Hematopoietic multipotent progenitor cell treated with erythropoietin and hydrocortisone succinate and interleukin-3 and kit ligand, for 6 days (in vitro differentiated cells): ENCODE results near the gene RETREG3.
"Not testable (repeated sequence)": the region's sequence is repeated elsewhere in the genome, so short reads cannot be mapped to it uniquely, and the experiment has no call there.

Source experiments
- DNase-seq: peaks from one replicate; pipeline ENCODE4 v3.0.0-alpha.2; 2015

Gene RETREG3

DNA sequence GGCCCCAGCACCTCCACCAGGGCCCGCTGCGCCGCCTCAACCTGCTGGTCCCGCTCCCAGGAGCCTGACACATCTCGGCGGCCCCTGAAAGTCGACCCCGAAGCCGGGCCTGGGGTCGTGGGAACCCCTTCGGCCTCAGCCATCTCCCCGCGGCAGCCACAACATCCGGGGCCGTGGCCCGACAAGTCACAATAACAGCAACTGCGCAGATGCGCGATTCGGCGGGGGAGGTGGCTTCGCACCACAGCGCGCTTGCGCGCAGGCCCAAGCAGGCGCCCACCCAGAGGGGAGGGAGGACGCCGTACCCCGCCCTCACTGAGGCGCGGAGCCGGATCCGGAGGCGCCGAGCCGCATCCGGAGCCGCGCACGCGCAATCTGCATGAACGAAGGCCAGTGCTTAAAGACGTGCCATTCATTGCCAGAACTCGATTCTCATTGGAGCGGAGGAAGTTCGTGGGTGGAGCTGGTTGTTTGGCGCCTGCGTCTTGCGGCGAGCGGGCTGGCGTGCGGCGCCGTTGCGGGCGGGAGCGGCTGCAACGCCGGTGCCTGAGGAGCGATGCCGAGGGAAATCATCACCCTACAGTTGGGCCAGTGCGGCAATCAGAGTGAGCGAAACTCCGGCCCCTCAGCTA lies at the start of gene RETREG3, which contains the start of gene TUBG1:
RETREG3 (minus strand) TSS at position 193 of the 632 bp plus-strand sequence; CDS start at position 143, 50 bp downstream.
TUBG1 (plus strand) TSS at position 502 of the 632 bp plus-strand sequence; CDS start at position 557, 55 bp downstream.
- peak; percentile 100 for DNase-seq

- no peak for DNase-seq
These were observed 48.8 kb upstream of the RETREG3 start for GRCh38 chr17:42657824-42658588.

- DNase-seq = no peak
These were observed 46.4 kb upstream of the RETREG3 start for GRCh38 chr17:42655528-42655927.

DNA sequence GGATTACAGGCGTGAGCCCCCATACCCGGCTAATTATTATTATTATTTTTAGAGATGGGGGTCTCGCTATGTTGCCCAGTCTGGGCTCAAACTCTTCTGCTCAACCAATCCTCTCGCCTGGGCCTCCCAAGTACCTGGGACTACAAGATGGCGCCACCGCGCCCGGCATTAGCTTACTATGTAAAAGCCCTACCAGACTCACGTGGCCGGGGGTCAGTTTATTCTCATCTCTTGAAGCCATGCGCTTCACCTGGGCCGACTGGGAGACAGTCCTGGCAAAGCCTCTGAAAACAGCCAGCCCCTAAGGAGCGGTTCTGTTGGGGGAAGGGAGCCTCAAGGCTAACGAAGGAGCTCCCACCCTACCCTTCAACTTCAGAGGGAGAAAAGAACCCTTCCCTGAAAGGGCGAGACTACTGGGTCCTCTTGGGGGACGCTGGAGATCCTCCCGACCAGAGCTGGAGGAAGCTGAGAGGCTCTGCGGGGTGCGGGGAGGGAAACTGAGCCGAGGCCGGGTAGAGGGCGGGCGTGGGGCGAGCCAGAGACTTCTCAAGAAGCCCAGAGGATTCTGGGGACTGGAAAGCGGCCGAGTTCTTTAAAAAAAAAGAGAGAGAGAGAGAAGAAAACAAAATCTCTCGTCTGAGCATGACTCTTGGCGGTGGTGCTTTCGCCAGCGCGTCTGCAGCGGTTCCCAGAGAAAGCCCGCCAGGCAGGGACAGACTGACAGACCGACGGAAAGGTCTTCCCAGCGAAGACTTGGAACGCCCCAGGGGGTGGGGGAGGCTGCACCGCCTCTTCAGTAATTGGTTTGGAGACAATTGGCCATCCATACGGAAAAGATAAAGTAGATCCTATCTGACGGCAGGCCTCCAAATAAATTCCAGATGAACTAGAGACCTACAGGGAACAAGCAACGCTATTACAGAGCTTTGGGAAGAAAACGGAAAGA lies 44.3 kb upstream of the RETREG3 start:
- DNase-seq = peak; percentile 38

DNA sequence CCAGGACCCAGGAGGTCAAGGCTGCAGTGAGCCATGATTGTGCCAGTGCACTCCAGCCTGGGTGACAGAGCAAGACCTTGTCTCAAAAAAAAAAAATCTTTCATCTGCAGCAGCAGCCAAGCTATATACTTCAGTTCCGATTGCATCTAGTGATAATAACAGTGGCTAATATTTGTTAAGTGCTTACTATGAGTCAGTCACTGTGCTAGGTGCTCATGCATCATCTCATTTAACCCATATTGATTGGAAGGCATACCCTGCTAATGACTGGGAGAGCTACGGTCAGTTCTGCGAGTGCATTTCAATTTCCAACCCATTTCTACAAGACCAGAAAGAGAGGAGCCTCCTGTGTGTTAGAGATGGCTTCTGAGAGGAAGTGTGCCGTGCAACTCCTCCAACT lies 42.2 kb upstream of the RETREG3 start:
- no peak for DNase-seq

- peak; percentile 45 for DNase-seq
These were observed 38.6 kb upstream of the RETREG3 start for GRCh38 chr17:42647778-42648177.

GRCh38 chr17:42642336-42642735 lies 33.2 kb upstream of the RETREG3 start:
- DNase-seq = no peak

GRCh38 chr17:42640121-42640520 lies 30.9 kb upstream of the RETREG3 start:
- DNase-seq = peak; percentile 98

- peak; percentile 52 for DNase-seq
These were observed 30.4 kb upstream of the RETREG3 start for GRCh38 chr17:42639525-42640113.

GRCh38 chr17:42632949-42633444 lies 23.8 kb upstream of the RETREG3 start:
- peak; percentile 86 for DNase-seq

DNA sequence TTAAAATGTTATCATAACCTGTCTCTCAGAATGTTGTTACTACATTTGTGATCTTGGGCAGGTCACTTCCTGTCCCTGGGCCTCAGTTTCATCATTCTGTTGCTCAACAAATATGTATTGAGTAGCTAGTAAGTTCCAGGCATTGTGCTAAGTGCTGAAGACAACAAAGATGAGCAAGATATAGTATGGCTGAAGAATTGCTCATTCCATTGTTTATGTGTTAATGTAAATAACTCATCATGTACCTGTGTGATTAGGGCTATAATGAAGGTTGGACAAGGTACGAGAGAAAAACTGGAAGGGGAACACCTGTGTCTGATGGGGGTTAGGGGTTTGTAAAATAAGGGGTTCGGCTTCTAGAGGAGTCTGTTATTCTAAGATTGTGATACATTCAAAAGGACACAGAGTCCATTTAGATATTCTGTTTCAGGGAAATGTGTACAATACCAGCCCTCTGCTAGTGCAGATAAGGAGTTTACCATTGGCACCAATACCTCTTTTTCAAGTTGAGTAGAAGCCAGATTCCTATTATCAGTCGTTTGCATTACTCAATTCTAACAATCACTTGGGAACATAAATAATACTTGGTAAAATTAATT lies 20.3 kb upstream of the RETREG3 start:
- DNase-seq = peak; percentile 96

- not testable (repeated sequence) for DNase-seq
These were observed 18.0 kb upstream of the RETREG3 start for GRCh38 chr17:42627032-42627764.

DNA sequence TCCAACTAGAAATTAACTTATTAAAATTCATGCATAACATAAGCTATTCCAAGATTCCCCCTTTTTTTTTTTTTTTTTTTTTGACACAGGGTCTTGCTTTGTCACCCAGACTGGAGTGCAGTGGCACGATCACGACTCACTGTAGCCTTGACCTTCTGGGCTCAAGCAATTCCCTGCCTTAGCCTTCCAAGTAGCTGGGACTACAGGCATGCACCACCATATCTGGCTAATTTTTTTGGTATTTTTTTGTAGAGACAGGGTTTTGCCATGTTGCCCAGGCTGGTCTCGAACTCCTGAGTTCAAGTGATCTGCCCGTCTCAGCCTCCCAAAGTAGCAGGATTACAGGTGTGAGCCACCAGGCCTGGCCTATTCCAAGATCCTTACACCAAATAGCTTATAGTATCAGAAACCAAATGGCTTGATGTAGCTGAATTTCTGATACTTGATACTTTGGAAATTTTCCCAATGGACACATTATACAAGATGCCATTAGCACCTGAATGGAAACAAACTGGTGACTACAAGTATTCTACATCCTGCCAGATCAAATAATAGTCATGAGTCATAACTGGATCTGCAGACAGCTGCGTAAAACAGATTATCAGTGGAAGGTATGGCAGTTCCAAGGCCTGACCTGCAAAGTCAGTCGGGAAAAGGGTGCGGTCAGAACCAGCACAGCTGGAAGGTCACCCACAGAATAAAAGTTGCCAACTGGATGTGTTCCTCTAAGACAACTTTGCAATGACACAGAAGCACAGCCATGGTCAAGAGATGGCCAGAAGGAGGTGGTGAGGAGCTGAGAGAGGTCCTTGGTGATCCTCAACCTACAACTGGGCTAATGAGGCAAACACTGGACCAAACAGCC lies 14.8 kb upstream of the RETREG3 start:
- peak; percentile 95 for DNase-seq

DNA sequence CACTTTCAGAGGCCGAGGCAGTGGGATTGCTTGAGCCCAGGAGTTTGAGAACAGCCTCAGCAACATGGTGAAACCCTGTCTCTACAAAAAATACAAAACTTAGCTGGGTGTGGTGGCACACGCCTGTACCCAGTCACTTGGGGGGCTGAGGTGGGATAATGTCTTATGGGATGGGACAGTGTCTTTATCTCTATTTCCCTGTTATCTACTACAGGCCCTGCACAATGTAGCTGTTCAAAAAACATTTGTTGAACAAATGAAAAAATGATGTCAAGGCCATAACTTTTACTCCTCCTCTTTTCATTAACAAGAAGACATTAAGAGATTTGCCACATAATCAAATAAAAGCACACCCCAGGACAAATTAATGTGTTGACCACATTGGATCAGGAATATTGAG lies 14.1 kb upstream of the RETREG3 start:
- DNase-seq = peak; percentile 75

DNA sequence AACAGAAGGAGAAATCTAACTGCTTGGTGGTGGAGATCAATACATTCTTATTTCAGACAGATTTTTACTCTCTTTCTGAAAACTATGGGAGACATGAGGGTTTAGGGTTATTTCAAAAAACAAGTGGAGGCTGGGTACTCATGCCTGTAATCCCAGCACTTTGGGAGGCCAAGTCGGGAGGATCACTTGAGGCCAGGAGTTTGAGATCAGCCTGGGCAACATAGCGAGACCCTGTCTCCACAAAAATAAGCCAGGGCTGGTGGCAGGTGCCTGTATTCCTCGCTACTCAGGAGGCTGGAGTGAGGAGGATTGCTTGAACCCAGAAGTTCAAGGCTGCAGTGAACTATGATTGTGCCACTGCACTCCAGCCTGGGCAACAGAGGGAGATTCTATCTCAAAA lies 12.8 kb upstream of the RETREG3 start:
- DNase-seq = not testable (repeated sequence)

- peak; percentile 79 for DNase-seq
These were observed 9.4 kb upstream of the RETREG3 start for GRCh38 chr17:42618442-42619150.

DNA sequence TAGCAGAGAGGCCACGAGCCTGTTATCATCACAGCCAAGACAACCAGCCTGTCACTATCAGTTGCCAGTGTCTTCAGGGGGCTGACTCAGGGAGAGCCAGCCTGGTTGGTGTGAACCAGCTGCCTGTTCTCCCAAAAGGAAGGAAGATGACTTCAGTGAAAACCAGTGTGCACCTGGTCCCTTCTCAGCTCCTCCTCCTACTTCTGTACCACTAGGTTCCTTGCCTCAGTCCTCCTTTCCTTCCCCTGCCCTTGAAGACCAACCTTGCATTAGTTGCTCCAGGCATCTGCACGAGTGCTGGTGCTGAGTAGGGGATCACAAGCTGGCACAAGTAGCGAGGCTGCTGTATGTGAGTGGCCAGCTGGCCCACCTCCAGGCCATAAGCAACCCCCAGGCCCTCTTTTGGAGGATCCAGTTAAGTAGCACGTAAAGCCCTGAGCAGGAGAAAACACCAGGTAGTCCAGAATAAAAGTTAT lies 8.8 kb upstream of the RETREG3 start:
- peak; percentile 92 for DNase-seq

DNA sequence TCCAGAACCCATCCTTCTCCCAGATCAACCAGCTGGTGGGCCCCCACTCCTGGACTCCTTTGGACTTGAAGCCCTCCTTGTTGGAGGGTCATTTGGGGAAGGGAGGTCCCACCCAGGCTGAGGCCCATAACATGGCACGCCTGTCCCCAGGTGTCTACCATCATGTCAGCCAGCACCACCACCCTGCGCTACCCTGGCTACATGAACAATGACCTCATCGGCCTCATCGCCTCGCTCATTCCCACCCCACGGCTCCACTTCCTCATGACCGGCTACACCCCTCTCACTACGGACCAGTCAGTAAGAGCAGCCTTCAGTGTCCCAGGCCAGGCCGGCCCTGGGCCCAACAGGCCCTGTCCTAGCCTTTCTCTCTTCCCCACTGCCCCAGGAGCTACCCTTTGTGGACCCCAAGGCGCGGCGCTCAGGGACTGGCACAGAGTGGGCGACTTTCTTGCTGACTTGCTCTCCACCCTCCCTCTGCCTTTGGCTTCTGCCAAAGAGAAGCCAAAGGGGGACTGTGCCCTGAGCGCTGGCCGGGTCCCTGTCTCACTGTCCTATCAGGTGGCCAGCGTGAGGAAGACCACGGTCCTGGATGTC lies 4.6 kb upstream of the RETREG3 start:
- no peak for DNase-seq

DNA sequence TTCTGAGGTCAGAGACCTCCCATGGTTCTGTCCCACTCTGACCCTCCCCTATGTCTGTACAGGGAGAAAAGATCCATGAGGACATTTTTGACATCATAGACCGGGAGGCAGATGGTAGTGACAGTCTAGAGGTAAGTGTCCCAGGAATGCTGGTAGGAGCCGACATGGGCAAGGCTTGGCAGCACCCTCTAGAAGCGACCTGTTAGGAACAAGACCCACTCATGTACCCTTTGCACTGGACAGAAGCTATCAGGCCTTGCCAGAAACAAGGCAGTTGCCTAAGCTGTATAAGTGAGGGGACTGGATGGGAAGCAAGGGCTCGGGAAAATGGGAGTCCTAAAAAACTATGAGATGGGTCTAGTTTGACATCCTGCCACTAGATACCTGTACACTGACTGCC lies 2.8 kb upstream of the RETREG3 start:
- no peak for DNase-seq
